IMR-90 (cell line): Measurements from ENCODE around the gene ADAM17. TPM values are rescaled to one million over a fixed set of nuclear protein-coding genes. Genes with fewer than 3 reads are reported as not detected.
A peak's percentile ranks its signal among the peaks of the same experiment; 100 is the strongest.

Experiments
- ATAC-seq: fragments of 200-7000 bp; cut with Tn5 transposase; 2 replicates; pipeline ENCODE4 v1.9.1; 2020; ENCODE audit warnings: low read depth, mild to moderate bottlenecking, moderate library complexity
- BruUV-seq: library from RNA; stranded (reverse); fragments of 400-500 nt; replicated peaks from 2 replicates; lab custom pipeline; 2021; lab: Mats Ljungman, UMichigan
- CTCF ChIA-PET: fragments of 300-600 bp; formaldehyde crosslinking; extraction: SDS; loops from one replicate; lab custom pipeline; 2021; ENCODE audit warnings: antibody characterized with exemption; lab: Yijun Ruan, JAX
- POLR2A ChIA-PET: fragments of 300-600 bp; sonication (Branson Sonifier 250); formaldehyde crosslinking; loops from one replicate; lab custom pipeline; 2022; ENCODE audit warnings: antibody characterized with exemption; ENCODE audit not compliant: unreplicated experiment; lab: Charles Lee
- DNase-seq: peaks from one replicate; pipeline ENCODE4 v3.0.0; 2013
- H2AFZ ChIP-seq: replicated peaks from 2 replicates; pipeline ENCODE3; 2013; ENCODE audit warnings: low read length, mild to moderate bottlenecking; ENCODE audit not compliant: poor library complexity
- H2AK5ac ChIP-seq: 2 replicates; pipeline ENCODE4 v1.6.1; 2013; ENCODE audit warnings: low read depth, low read length, inconsistent platforms
- H2AK9ac ChIP-seq: replicated peaks from 2 replicates; pipeline ENCODE3; 2013; ENCODE audit warnings: mild to moderate bottlenecking, low read depth, low read length, moderate library complexity; ENCODE audit not compliant: poor library complexity
- H2BK120ac ChIP-seq: 2 replicates; pipeline ENCODE4 v1.6.1; 2013; ENCODE audit warnings: low read depth, low read length, inconsistent platforms
- H2BK15ac ChIP-seq: 3 replicates; pipeline ENCODE4 v1.6.1; 2013; ENCODE audit warnings: low read depth, low read length, inconsistent platforms
- H2BK20ac ChIP-seq: 2 replicates; pipeline ENCODE4 v1.6.1; 2013; ENCODE audit warnings: low read depth, mild to moderate bottlenecking, inconsistent platforms, low read length, moderate library complexity
- H2BK5ac ChIP-seq: 2 replicates; pipeline ENCODE4 v1.6.1; 2013; ENCODE audit warnings: mild to moderate bottlenecking, low read depth, low read length, inconsistent platforms; ENCODE audit not compliant: poor library complexity, severe bottlenecking
- H3K14ac ChIP-seq: replicated peaks from 2 replicates; pipeline ENCODE4 v1.6.1; 2013; ENCODE audit warnings: low read depth, low read length, inconsistent platforms
- H3K18ac ChIP-seq: 2 replicates; pipeline ENCODE4 v1.6.1; 2013; ENCODE audit warnings: low read depth, low read length, control low read depth
- H3K23ac ChIP-seq: 2 replicates; pipeline ENCODE4 v1.6.1; 2013; ENCODE audit warnings: low read depth, low read length, inconsistent platforms
- H3K27ac ChIP-seq: 2 replicates; pipeline ENCODE4 v1.5.1; 2013; ENCODE audit warnings: mild to moderate bottlenecking, control low read depth, low read length; ENCODE audit not compliant: insufficient read depth
- H3K27me3 ChIP-seq: 2 replicates; pipeline ENCODE4 v1.6.1; 2013; ENCODE audit warnings: low read length; ENCODE audit not compliant: control insufficient read depth, insufficient read depth
- H3K36me3 ChIP-seq: 2 replicates; pipeline ENCODE4 v1.6.1; 2013; ENCODE audit warnings: low read length, mixed read lengths; ENCODE audit not compliant: control insufficient read depth, insufficient read depth
- H3K4ac ChIP-seq: 2 replicates; pipeline ENCODE4 v1.6.1; 2013; ENCODE audit warnings: low read depth, low read length, inconsistent platforms
- H3K4me1 ChIP-seq: 2 replicates; pipeline ENCODE4 v1.6.1; 2013; ENCODE audit warnings: low read length, mixed read lengths; ENCODE audit not compliant: control insufficient read depth, insufficient read depth
- H3K4me2 ChIP-seq: 2 replicates; pipeline ENCODE4 v1.6.1; 2013; ENCODE audit warnings: low read depth, mild to moderate bottlenecking, control low read depth, low read length, moderate library complexity
- H3K4me3 ChIP-seq: 2 replicates; pipeline ENCODE4 v1.5.1; 2013; ENCODE audit warnings: low read depth, mild to moderate bottlenecking, control low read depth, low read length, moderate library complexity; ENCODE audit not compliant: insufficient read depth
- H3K56ac ChIP-seq: 2 replicates; pipeline ENCODE4 v1.6.1; 2013; ENCODE audit warnings: low read length, inconsistent platforms; ENCODE audit not compliant: insufficient read depth; ENCODE audit errors: extremely low read depth
- H3K79me1 ChIP-seq, 2 experiments: 2 replicates each; pipeline ENCODE4 v1.6.1; 2013; ENCODE audit warnings: low read length in 2 of 2, inconsistent platforms in 1 of 2, low read depth in 1 of 2
- H3K9ac ChIP-seq: 2 replicates; pipeline ENCODE4 v1.6.1; 2013; ENCODE audit warnings: low read depth, low read length, control low read depth
- H3K9me1 ChIP-seq: 2 replicates; pipeline ENCODE4 v1.6.1; 2013; ENCODE audit warnings: low read length, inconsistent platforms; ENCODE audit not compliant: insufficient read depth
- H3K9me3 ChIP-seq: 2 replicates; pipeline ENCODE4 v1.6.1; 2013; ENCODE audit warnings: low read length; ENCODE audit not compliant: control insufficient read depth, insufficient read depth
- H4K20me1 ChIP-seq: 2 replicates; pipeline ENCODE4 v1.6.1; 2013; ENCODE audit warnings: low read length, inconsistent platforms; ENCODE audit not compliant: insufficient read depth
- H4K5ac ChIP-seq: 2 replicates; pipeline ENCODE4 v1.6.1; 2013; ENCODE audit warnings: mild to moderate bottlenecking, low read depth, low read length, control low read depth
- H4K8ac ChIP-seq, 2 experiments: 2 replicates each; pipeline ENCODE4 v1.6.1; 2013; ENCODE audit warnings: low read depth in 2 of 2, low read length in 2 of 2, control low read depth in 1 of 2, inconsistent platforms in 1 of 2
- H4K91ac ChIP-seq: 2 replicates; pipeline ENCODE4 v1.6.1; 2013; ENCODE audit warnings: low read depth, low read length, inconsistent platforms; ENCODE audit not compliant: insufficient read depth
- CEBPB ChIP-seq: IDR thresholded peaks from 2 replicates; pipeline ENCODE4 v1.6.1; 2012; ENCODE audit warnings: low read depth, low read length, improper control_type of control experiment
- CTCF ChIP-seq: conservative IDR thresholded peaks from 2 replicates; pipeline ENCODE4 v1.5.1; 2012; ENCODE audit warnings: mild to moderate bottlenecking, low read depth, low read length, improper control_type of control experiment
- MAFK ChIP-seq: IDR thresholded peaks from 2 replicates; pipeline ENCODE4 v1.6.1; 2012; ENCODE audit warnings: low read depth, low read length, improper control_type of control experiment
- MXI1 ChIP-seq: IDR thresholded peaks from 2 replicates; pipeline ENCODE4 v1.6.1; 2012; ENCODE audit warnings: low read depth, mild to moderate bottlenecking, low read length, moderate library complexity, borderline replicate concordance
- POLR2A ChIP-seq: IDR thresholded peaks from 2 replicates; pipeline ENCODE4 v1.6.1; 2012; ENCODE audit warnings: mild to moderate bottlenecking, low read depth, low read length
- RAD21 ChIP-seq: IDR thresholded peaks from 2 replicates; pipeline ENCODE4 v1.6.1; 2012; ENCODE audit warnings: low read length, improper control_type of control experiment
- RCOR1 ChIP-seq: IDR thresholded peaks from 2 replicates; pipeline ENCODE4 v1.6.1; 2012; ENCODE audit warnings: mild to moderate bottlenecking, low read length, improper control_type of control experiment; ENCODE audit not compliant: insufficient replicate concordance
- RFX5 ChIP-seq: IDR thresholded peaks from 2 replicates; pipeline ENCODE4 v1.8.0; 2012; ENCODE audit warnings: low read depth, mild to moderate bottlenecking, low read length, moderate library complexity
- SMC3 ChIP-seq: fragments of 150-350 bp; IDR thresholded peaks from 2 replicates; pipeline ENCODE4 v1.6.1; 2016; ENCODE audit warnings: low read depth, mild to moderate bottlenecking, antibody characterized with exemption, low read length, moderate library complexity
- WGBS, 2 experiments: methylation state at CpG; one replicate each; pipeline versions ENCODE4 v1.1.5 to v1.1.7; 2013; ENCODE audit warnings: missing lambda C conversion rate in 2 of 2; ENCODE audit not compliant: insufficient read length in 1 of 2; ENCODE audit errors: extremely low coverage in 2 of 2; 5-methylcytosine and 5-hydroxymethylcytosine counted together
- dilution Hi-C: fragments of 300-500 bp; cut with HindIII; formaldehyde crosslinking; loops from one replicate; pipeline ENCODE4 v1.14.3; 2018; ENCODE audit warnings: low sequenced_read_pairs; ENCODE audit not compliant: unreplicated experiment
- in situ Hi-C: fragments of 300-500 bp; cut with MboI; formaldehyde crosslinking; loops from 3 replicates; pipeline ENCODE4 v1.14.3; 2019; ENCODE audit warnings: low sequenced_read_pairs, inconsistent platforms, mixed read lengths
- intact Hi-C: fragments of 100-400 bp; cut with micrococcal nuclease; formaldehyde crosslinking; loops from 2 replicates; pipeline ENCODE4 v1.10.0; 2022
- polyA plus RNA-seq, 3 experiments: library from polyadenylated mRNA; depleted of rRNA; stranded (reverse); fragments of >200 nt; gene quantifications; 2 replicates each; pipeline ENCODE4 v1.2.3, GENCODE V29; 2012; ENCODE audit warnings: low replicate concordance in 1 of 3
- total RNA-seq: library from RNA; depleted of rRNA; stranded (reverse); fragments of >200 nt; gene quantifications from 2 replicates; pipeline ENCODE4 v1.2.3, GENCODE V29; 2012
- TF ChIP-seq, protein P1 (sequence below): fragments of 150-350 bp; IDR thresholded peaks from 2 replicates; pipeline ENCODE4 v1.6.1; 2017; ENCODE audit warnings: mild to moderate bottlenecking, antibody characterized with exemption, low read length, low read depth

Gene ADAM17
- total and polyA plus RNA-seq, 2 of the 4 experiments (the other 2 are of a cell fraction), result 9.6 to 34.4 TPM

DNA sequence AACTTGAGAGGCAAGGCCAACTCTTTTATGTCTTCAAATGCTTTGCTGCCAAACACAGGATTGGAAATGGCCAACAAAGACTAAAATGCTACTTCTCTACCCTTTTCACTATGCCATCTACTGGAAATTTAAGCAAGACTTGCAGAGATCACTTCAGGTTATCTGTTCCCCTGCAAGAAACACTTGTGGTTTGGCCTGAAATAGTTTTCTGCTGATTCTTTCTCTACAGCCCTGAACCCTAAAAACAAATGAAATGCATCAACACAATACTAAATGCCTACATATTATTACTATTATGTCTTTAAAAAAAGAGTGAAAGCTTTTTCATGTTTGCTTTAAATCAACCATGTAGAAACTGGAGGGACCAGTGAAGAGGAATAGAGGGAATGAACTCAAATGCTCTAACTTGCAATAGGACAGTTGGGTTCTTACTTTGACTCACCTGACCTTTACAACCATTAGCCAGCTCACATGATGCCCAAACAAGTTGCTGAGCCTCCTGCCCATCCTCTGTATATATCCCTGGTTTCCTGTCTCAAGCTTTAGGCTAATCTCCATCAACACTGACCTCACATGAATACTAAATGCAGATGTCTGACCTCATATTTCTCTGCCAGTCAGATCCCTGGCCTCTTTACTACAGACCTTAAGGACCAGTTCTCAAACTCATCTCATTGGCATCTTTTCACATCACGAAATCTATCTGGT lies 17.5 kb upstream of the ADAM17 start (continued):
- TF ChIP-seq CEBPB, result no peak

GRCh38 chr2:9570182-9571060 lies 14.8 kb upstream of the ADAM17 start:
- Histone ChIP-seq H3K27ac (no peak overlapping the region), H2BK15ac (no peak overlapping the region), H3K23ac (no peak overlapping the region), H2BK20ac (no peak overlapping the region), H3K18ac (no peak overlapping the region), H3K4me2 (no peak overlapping the region), H3K4me3 (no peak overlapping the region), H2AK5ac (no peak overlapping the region), H3K27me3 (no peaks in the 10 kb centered on the region), H3K56ac (no peak overlapping the region), H4K20me1 (peaks cover 3% of the 10 kb centered on the region; the same call in 1 of the 2 replicates), H4K8ac (no peak overlapping the region), H3K9me3 (no peaks in the 10 kb centered on the region), H3K9me1 (peaks cover 7% of the 10 kb centered on the region), H2AFZ (no peak overlapping the region), H3K36me3 (no peaks in the 10 kb centered on the region), H3K4me1 (peaks cover 7% of the 10 kb centered on the region), H3K9ac (no peak overlapping the region), H4K5ac (no peak overlapping the region), H3K14ac (no peak overlapping the region), H3K79me1 (no peaks in the 10 kb centered on the region; a peak in 1 of 4 replicates), H2BK5ac (no peak overlapping the region), H3K4ac (no peak overlapping the region), H4K91ac (no peak overlapping the region), H2AK9ac (no peak overlapping the region), H2BK120ac (no peak overlapping the region)
- no CpG with 5 or more reads among the region's 4 CpGs for whole genome bisulfite sequencing, 2 experiments
- intact Hi-C loops, result no loop called here
- dilution Hi-C loops, result no loop called here
- TF ChIP-seq CEBPB (no peak), SMC3 (no peak), MAFK (no peak), RFX5 (no peak), MXI1 (no peak), CTCF (0 out of 2 replicates have a peak, but pooled peaks have one; percentile 5), RAD21 (0 out of 2 replicates have a peak, but pooled peaks have one; percentile 3), POLR2A (no peak), RCOR1 (no peak)
- TF ChIP-seq, protein P1, sequence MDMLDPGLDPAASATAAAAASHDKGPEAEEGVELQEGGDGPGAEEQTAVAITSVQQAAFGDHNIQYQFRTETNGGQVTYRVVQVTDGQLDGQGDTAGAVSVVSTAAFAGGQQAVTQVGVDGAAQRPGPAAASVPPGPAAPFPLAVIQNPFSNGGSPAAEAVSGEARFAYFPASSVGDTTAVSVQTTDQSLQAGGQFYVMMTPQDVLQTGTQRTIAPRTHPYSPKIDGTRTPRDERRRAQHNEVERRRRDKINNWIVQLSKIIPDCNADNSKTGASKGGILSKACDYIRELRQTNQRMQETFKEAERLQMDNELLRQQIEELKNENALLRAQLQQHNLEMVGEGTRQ, result no peak
- CTCF ChIA-PET, result interaction anchor here (0.7 kb wide), 1 partner anchor 204 kb away, joined by 3 read pairs; no protein-coding TSS in a partner anchor
- BruUV-seq, result no TSS peak
- in situ Hi-C loops, result no loop called here
- DNase-seq (no peak), ATAC-seq (no peak)
- POLR2A ChIA-PET, result interaction anchor here (0.6 kb wide), 1 partner anchor 12 kb away, joined by 4 read pairs; no protein-coding TSS in a partner anchor
